SHP77 (cell line): ENCODE measurements around the gene GCSAML.

Experiments
- DNase-seq, 2 experiments: peaks; one replicate each; lab custom pipeline; 2025; lab: John Stamatoyannopoulos, UW

GCSAML gene

DNA sequence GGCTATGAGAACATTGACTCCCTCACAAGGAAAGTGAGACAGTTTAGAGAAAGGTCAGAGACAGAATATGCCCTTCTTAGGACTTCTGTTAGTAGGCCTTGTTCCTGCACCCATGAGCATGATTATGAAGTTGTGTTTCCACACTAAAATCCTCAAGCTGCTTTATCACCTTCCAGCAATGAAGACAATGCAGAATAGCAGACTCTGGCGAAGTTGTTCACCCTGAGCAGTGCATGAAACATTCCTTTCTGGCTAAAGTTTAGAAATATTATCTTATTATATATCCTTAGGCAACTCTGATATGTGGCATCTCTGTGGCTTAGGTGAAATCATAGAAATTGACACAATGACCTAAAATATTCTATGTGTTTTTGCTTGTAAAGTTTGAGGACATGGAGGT lies 25.3 kb downstream of the GCSAML start:
- DNase-seq = no peak

DNA sequence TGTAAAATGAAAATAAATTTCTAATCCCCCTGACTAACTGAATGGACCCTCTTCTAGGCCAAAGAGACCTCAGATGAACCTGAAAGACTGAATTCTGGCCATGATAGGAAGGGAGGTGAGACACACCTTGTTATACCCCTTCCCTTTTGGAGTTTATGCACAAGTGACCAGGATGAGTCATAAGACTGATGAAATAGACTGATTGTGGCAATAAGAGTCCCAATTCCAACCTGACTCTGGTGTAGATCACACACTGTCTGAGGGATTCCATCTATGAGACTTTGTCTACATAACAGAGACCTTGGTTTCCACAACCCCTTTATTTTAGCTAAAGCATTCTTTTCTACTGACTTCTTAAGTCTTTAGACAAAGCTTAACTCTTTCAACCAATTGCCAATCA lies 25.7 kb downstream of the GCSAML start:
- no peak for DNase-seq

DNA sequence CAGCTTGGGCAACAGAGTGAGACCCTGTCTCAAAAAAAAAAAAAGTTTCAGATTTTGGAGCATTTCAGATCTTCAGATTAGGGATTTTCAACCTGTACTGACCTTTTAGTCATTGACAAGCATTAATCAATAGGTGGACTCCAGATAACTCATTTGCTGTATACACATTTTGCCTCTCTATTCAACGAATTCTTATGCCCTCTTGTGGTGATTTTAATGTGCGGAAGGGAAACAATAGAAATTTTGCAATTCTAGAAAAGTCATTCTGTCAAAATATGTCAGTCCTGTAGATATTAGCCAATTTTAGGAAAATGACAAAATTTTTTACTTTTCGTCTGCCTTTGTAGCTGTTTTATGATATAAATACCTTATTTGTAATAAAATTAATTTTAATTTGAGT lies 27.6 kb downstream of the GCSAML start:
- DNase-seq = peak; percentile 3 to 36

DNA sequence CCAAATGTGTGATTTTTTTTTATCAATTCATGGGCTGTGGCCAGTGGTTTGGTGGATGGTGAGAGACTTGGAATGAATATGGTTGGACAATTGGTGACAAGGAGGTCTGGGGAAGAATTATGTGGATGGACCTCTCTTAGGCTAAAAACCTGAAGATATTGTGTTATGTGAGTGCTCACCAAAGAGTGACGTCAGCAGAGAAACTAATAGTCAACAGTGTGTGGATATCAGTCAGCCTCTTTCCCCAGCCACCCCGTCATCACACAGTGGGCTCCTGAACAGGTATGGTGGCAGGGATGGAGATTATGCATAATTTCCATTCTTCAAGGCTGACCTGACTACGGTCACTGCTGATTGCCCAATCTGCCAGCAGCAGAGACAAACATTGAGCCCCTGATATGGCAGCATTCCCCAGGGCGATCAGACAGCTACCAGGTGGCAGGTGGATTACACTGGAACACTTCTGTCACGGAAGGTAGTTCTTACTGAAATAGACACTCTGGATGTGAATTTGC lies 30.1 kb downstream of the GCSAML start:
- no peak for DNase-seq

DNA sequence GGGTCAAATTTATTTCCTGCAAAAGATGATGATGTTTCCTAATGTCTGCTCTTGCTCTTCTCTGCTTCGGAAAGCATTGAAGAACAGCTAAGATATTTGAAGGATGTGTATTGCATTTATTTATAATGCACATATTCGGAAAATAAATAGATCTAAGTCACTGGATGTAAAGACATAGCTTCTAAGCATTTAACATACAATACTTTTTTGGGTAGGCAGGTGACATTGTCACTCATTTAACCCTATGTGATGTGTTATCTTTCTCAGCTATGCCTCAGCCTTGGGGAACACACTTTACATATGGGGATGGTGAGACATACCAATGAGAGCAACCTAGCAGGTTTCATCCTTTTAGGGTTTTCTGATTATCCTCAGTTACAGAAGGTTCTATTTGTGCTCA lies 39.1 kb downstream of the GCSAML start, which contains the start of gene OR2G2:
Gene OR2G2 (plus strand): TSS at position 301 of the 400 bp plus-strand sequence. CDS start 0 bp downstream, at position 301.
- no peak for DNase-seq

DNA sequence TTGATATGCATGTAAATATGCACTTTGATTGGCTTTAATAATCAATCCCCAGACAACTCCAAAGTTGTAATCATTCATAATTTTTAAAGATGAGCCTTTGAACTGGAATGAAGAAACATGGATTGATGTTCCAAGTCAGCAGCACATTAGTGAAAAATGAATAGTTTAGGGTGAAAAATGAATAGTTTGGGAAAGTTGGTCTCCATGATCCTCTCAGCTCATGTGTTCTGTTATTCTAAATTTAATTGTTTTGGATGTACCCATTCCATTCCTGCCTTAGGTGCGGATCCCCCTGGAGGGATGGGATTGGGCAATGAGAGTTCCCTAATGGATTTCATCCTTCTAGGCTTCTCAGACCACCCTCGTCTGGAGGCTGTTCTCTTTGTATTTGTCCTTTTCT lies 56.4 kb downstream of the GCSAML start, which contains the start of gene OR2G3:
Gene OR2G3 (plus strand): TSS at position 301 of the 400 bp plus-strand sequence. CDS start 0 bp downstream, at position 301.
- no peak for DNase-seq

DNA sequence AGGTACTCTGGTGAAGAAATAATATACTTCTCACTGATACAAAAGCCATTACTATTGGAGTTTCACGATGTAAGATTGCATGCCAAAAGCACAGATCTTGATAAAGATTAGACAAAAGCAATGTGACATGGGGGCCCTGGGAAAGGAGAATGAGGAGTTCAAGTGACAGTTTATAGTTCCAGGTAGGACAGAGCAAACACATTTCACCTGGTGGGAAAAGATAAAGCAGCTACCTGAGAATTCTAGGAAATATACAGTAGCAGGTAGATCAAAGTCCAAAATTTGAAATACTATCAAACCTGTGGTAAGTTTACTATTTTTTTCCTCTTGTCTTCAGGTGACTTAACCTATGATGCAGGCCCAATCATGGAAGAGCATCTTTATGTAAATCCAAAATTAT lies 64.5 kb downstream of the GCSAML start:
- DNase-seq = no peak

DNA sequence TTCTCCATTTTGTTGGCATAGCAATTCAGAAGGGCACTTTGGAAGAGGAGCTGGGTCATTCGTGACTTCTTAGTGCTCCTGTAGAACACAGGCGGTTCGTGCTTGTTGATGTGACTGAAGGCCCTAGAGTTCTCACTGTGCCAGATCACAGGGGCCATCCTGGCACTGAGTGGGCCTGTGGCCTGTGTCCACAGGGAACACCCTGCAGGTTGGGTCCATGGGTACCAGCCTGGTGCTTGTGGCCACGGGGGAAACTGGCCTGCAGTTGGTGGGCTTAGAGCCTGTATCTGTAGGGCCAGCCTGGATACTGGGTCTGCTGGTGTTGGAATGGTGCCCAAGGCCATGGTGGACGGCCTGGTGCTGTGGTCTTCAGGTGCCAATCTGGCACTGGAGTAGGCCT lies 65.7 kb downstream of the GCSAML start:
- no peak for DNase-seq
